T-cell (primary cell): ENCODE measurements around the gene NT5DC2. TPM values are rescaled to one million over a fixed set of nuclear protein-coding genes. Genes with fewer than 3 reads are reported as not detected.

Experiments
- ATAC-seq, 4 experiments: fragments of 200-7000 bp in 3 of 4; fragments of 150-1000 bp in 1 of 4; cut with Tn5 transposase; replicated peaks in 1 of 4; 1 replicate in 3 of 4; 2 replicates in 1 of 4; pipeline ENCODE4 v1.10.0; 2021; ENCODE audit warnings: moderate library complexity in 3 of 4, mild to moderate bottlenecking in 2 of 4, moderate number of reproducible peaks in 1 of 4
- CTCF ChIA-PET, 2 donors: fragments of 300-600 bp; sonication (Branson Sonifier 250); formaldehyde crosslinking; loops; one replicate each; lab custom pipeline; 2022; ENCODE audit warnings: antibody characterized with exemption in 2 of 2; lab: Charles Lee
- POLR2A ChIA-PET, 2 donors: fragments of 300-600 bp; sonication (Branson Sonifier 250); formaldehyde crosslinking; loops; one replicate each; lab custom pipeline; 2022; ENCODE audit warnings: antibody characterized with exemption in 2 of 2; lab: Charles Lee
- DNase-seq, 35 experiments: peaks; one replicate each; pipeline versions ENCODE4 v3.0.0 to v3.0.0-alpha.2; 2013 to 2023
- H3K27ac ChIP-seq: one replicate; pipeline ENCODE4 v1.5.1; 2013; ENCODE audit warnings: low read length
- H3K27me3 ChIP-seq, 2 experiments: replicated peaks in 1 of 2; 1 replicate in 1 of 2; 2 replicates in 1 of 2; pipeline versions ENCODE4 v1.6.1 to v1.7.0; 2013; ENCODE audit warnings: low read length in 1 of 2, mixed read lengths in 1 of 2; ENCODE audit not compliant: control insufficient read depth in 2 of 2, insufficient read depth in 2 of 2; ENCODE audit errors: extremely low read depth in 1 of 2
- H3K36me3 ChIP-seq, 2 donors: 1 replicate in 1 of 2; 2 replicates in 1 of 2; pipeline versions ENCODE4 v1.6.1 to v1.7.0; 2013; ENCODE audit warnings: low read length in 1 of 2; ENCODE audit not compliant: control insufficient read depth in 2 of 2, insufficient read depth in 1 of 2; ENCODE audit errors: extremely low read depth in 1 of 2
- H3K4me1 ChIP-seq, 2 experiments: 1 replicate in 1 of 2; 2 replicates in 1 of 2; pipeline versions ENCODE4 v1.6.1 to v1.7.0; 2013; ENCODE audit warnings: low read length in 2 of 2, mixed read lengths in 1 of 2; ENCODE audit not compliant: insufficient read depth in 2 of 2, control insufficient read depth in 1 of 2; ENCODE audit errors: extremely low read depth in 1 of 2
- H3K4me3 ChIP-seq, 2 donors: 1 replicate in 1 of 2; 2 replicates in 1 of 2; pipeline versions ENCODE4 v1.5.1 to v1.7.0; 2013; ENCODE audit warnings: mild to moderate bottlenecking in 2 of 2, low read length in 1 of 2, moderate library complexity in 1 of 2; ENCODE audit not compliant: control insufficient read depth in 1 of 2; ENCODE audit errors: extremely low read depth in 1 of 2
- H3K9me3 ChIP-seq: 2 replicates; pipeline ENCODE4 v1.7.0; 2013
- H3K27ac Mint-ChIP-seq, 2 donors: one replicate each; pipeline ENCODE4 v1.8.0; 2020 to 2021; ENCODE audit warnings: mild to moderate bottlenecking in 2 of 2, mixed read lengths in 2 of 2
- H3K27me3 Mint-ChIP-seq, 2 donors: one replicate each; pipeline ENCODE4 v1.8.0; 2021 to 2022; ENCODE audit warnings: mixed read lengths in 2 of 2
- H3K36me3 Mint-ChIP-seq: one replicate; pipeline ENCODE4 v1.8.0; 2021; ENCODE audit warnings: mixed read lengths
- H3K4me1 Mint-ChIP-seq, 3 donors: one replicate each; pipeline ENCODE4 v1.8.0; 2020 to 2022; ENCODE audit warnings: mixed read lengths in 3 of 3, mild to moderate bottlenecking in 1 of 3
- H3K4me3 Mint-ChIP-seq, 3 donors: one replicate each; pipeline ENCODE4 v1.8.0; 2020 to 2022; ENCODE audit warnings: mild to moderate bottlenecking in 3 of 3, mixed read lengths in 3 of 3, moderate library complexity in 3 of 3
- H3K9me3 Mint-ChIP-seq, 3 donors: one replicate each; pipeline ENCODE4 v1.8.0; 2020 to 2022; ENCODE audit warnings: mixed read lengths in 3 of 3
- WGBS: methylation state at CpG from one replicate; pipeline ENCODE4 v1.1.5; 2013; ENCODE audit warnings: missing lambda C conversion rate; ENCODE audit not compliant: insufficient coverage; 5-methylcytosine and 5-hydroxymethylcytosine counted together
- total RNA-seq, 35 experiments: library from RNA in 6 of 35; stranded (reverse) in 6 of 35; fragments of 120-200 nt in 1 of 35; gene quantifications; one replicate each; pipeline versions ENCODE4 v1.2.1 to v1.2.4 and lab custom pipeline; 2013 to 2026

The NT5DC2 gene
- total RNA-seq, 5 donors from 2014 or later (not counting 1 experiment from before 2014, with no cell fraction given) = 1.9 to 10.9 (median 7.4) TPM

- ChIA-PET POLR2A (interaction anchor here in 1 of 2 donors (0.6 kb wide), 2 partner anchors 10 to 785 kb away, joined by 3 to 4 read pairs; no protein-coding TSS in a partner anchor), CTCF (interaction anchor here (0.6 to 1.0 kb wide), 4 partner anchors 8 to 1036 kb away, joined by 3 to 5 read pairs (median 3); partner anchors contain the start of gene DCAF1 (in 1 of the 2))
- Histone ChIP-seq H3K9me3 (no peaks in the 10 kb centered on the region), H3K27ac (no peak overlapping the region), H3K27me3 (peaks cover 0 to 25% of the 10 kb centered on the region in 2 experiments), H3K4me3 (peak overlapping the region in 1 of 2 donors; percentile 22), H3K36me3 (peaks cover 0 to 2% of the 10 kb centered on the region in 2 donors), H3K4me1 (peaks cover 22 to 62% of the 10 kb centered on the region in 2 experiments)
- ATAC-seq (no peak), DNase-seq (peak in 1 of 35 experiments; percentile 12)
- Mint-ChIP-seq H3K9me3 (no peaks in the 10 kb centered on the region), H3K36me3 (peaks cover 15% of the 10 kb centered on the region), H3K4me1 (peaks cover 51 to 55% (median 52%) of the 10 kb centered on the region in 3 donors), H3K27ac (peak overlapping the region in 1 of 2 donors; percentile 84), H3K27me3 (no peaks in the 10 kb centered on the region), H3K4me3 (peak overlapping the region; percentile 96 to 100 (median 99))
- 89% methylated on average over 9 of the region's 19 CpGs for WGBS
Measured at GRCh38 chr3:52535411-52536111, 1.9 kb upstream of the NT5DC2 start.

GRCh38 chr3:52534281-52535183 lies 875 bp upstream of the NT5DC2 start:
- H3K4me3 Mint-ChIP-seq = peak overlapping the region; percentile 77 to 96 (median 82)
- H3K36me3 Mint-ChIP-seq = peaks cover 13% of the 10 kb centered on the region
- CTCF ChIA-PET = no interaction called here
- Histone ChIP-seq H3K27me3 (peaks cover 0 to 25% of the 10 kb centered on the region in 2 experiments), H3K27ac (no peak overlapping the region), H3K36me3 (no peaks in the 10 kb centered on the region), H3K4me3 (peak overlapping the region in 1 of 2 donors; percentile 26), H3K4me1 (peaks cover 22 to 58% of the 10 kb centered on the region in 2 experiments), H3K9me3 (no peaks in the 10 kb centered on the region)
- no peak for ATAC-seq
- 90% methylated on average over 57 of the region's 57 CpGs for WGBS
- no peaks in the 10 kb centered on the region for H3K9me3 Mint-ChIP-seq
- POLR2A ChIA-PET = interaction anchor here in 1 of 2 donors (0.6 kb wide), 1 partner anchor 11 kb away, joined by 4 read pairs; no protein-coding TSS in a partner anchor
- H3K27me3 Mint-ChIP-seq = no peaks in the 10 kb centered on the region
- peaks cover 44 to 47% (median 45%) of the 10 kb centered on the region in 3 donors for H3K4me1 Mint-ChIP-seq
- H3K27ac Mint-ChIP-seq = peak overlapping the region; percentile 12 to 76
- peak in 2 of 35 experiments; percentile 12 to 13 for DNase-seq

DNA sequence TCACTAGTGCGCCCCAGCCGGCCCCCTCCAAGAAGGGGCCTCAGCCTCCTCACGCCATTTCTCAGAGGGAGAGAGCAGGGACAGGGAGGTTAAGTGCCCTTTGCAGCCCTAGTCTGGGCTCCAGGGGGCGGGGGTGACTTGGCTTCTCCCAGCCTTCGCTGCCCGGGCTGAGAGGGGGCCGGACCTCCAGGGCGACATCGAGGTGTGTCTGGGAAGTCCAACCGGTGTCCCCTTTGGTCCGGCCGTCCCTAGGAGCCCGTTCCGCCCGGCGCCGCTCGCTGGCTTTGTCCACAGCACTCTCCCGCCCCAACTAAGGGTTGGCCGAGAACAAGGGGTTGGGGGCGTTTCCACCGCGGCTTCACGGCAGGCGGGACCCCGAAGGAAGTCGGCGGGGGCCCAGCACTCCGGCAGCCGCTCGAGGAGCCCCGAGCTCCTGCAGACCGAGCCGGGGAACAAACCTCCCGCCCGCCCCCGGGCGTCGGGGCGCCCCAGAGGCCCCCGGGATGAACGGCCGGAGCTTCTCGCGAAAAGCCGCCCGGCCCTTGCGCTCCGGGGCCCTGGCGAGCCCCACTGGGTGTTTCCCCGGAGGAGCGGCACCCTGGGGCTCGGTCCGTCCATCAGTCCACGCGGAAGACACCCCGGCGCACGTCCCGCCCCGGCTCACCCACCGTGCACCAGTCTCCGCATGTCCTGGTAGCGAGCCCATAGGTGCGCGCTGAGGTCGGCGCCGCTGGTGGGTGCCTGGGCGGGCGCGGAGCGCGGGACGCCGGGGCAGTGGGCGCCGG lies 627 bp downstream of the NT5DC2 start:
- POLR2A ChIA-PET = no interaction called here
- Histone ChIP-seq H3K4me3 (peak overlapping the region; percentile 37 to 52), H3K36me3 (no peaks in the 10 kb centered on the region), H3K4me1 (peaks cover 16 to 43% of the 10 kb centered on the region in 2 experiments), H3K27ac (no peak overlapping the region), H3K9me3 (no peaks in the 10 kb centered on the region), H3K27me3 (peaks cover 0 to 27% of the 10 kb centered on the region in 2 experiments)
- 2% methylated on average over 63 of the region's 78 CpGs for WGBS
- ATAC-seq = peak in 1 of 4 experiments; percentile 7
- peak in 14 of 35 experiments; percentile 12 to 47 (median 18) for DNase-seq
- H3K36me3 Mint-ChIP-seq = peaks cover 5% of the 10 kb centered on the region
- no peaks in the 10 kb centered on the region for H3K9me3 Mint-ChIP-seq
- H3K4me1 Mint-ChIP-seq = peaks cover 30 to 33% (median 31%) of the 10 kb centered on the region in 3 donors
- peak overlapping the region; percentile 64 to 76 (median 71) for H3K4me3 Mint-ChIP-seq
- H3K27ac Mint-ChIP-seq = no peak overlapping the region
- CTCF ChIA-PET = no interaction called here
- no peaks in the 10 kb centered on the region for H3K27me3 Mint-ChIP-seq

DNA sequence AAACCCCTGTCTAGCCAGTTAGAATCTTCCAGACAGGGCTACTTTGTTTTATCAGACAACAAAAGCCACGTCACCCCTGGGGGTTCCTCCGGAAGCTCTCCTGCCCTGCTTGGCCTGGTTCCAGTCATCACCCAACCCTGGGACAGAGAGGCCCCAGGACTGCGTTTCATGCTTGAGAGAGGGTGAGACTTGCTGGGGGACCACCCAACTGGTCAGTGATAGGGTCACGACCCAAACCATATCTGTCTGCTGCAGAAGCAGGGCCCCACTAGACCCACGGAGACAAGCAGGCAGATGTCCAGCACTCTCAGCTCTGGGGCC lies 1.2 kb downstream of the NT5DC2 start:
- Histone ChIP-seq H3K27ac (no peak overlapping the region), H3K4me1 (peaks cover 11 to 37% of the 10 kb centered on the region in 2 experiments), H3K36me3 (no peaks in the 10 kb centered on the region), H3K9me3 (no peaks in the 10 kb centered on the region), H3K4me3 (peak overlapping the region; percentile 37 to 52), H3K27me3 (peaks cover 0 to 28% of the 10 kb centered on the region in 2 experiments)
- Mint-ChIP-seq H3K36me3 (no peaks in the 10 kb centered on the region), H3K27ac (no peak overlapping the region), H3K9me3 (no peaks in the 10 kb centered on the region), H3K27me3 (no peaks in the 10 kb centered on the region), H3K4me1 (peaks cover 24 to 27% (median 25%) of the 10 kb centered on the region in 3 donors), H3K4me3 (peak overlapping the region; percentile 64 to 76 (median 71))
- 58% methylated on average over 3 of the region's 5 CpGs for WGBS
- DNase-seq = peak in 14 of 35 experiments; percentile 11 to 59 (median 30)
- CTCF ChIA-PET = no interaction called here
- POLR2A ChIA-PET = no interaction called here
- ATAC-seq = no peak

GRCh38 chr3:52531860-52532516 lies 1.7 kb downstream of the NT5DC2 start:
- CTCF ChIA-PET = no interaction called here
- Mint-ChIP-seq H3K9me3 (no peaks in the 10 kb centered on the region), H3K4me3 (peak overlapping the region; percentile 64 to 76 (median 71)), H3K27me3 (no peaks in the 10 kb centered on the region), H3K27ac (no peak overlapping the region), H3K4me1 (peaks cover 21 to 24% (median 21%) of the 10 kb centered on the region in 3 donors), H3K36me3 (no peaks in the 10 kb centered on the region)
- ATAC-seq (no peak), DNase-seq (peak in 2 of 35 experiments; percentile 11 to 21)
- Histone ChIP-seq H3K27ac (no peak overlapping the region), H3K4me3 (no peak overlapping the region), H3K36me3 (no peaks in the 10 kb centered on the region), H3K9me3 (no peaks in the 10 kb centered on the region), H3K27me3 (peaks cover 0 to 28% of the 10 kb centered on the region in 2 experiments), H3K4me1 (peaks cover 6 to 32% of the 10 kb centered on the region in 2 experiments)
- POLR2A ChIA-PET = no interaction called here
- WGBS = 95% methylated on average over 11 of the region's 14 CpGs
